Osteocyte (in vitro differentiated cells): ENCODE measurements around the gene DYNLL1. TPM values are rescaled to one million over a fixed set of nuclear protein-coding genes. Genes with fewer than 3 reads are reported as not detected.

Experiments
- DNase-seq: peaks from one replicate; pipeline ENCODE4 v3.0.0; 2021; ENCODE audit warnings: mixed read lengths; ENCODE audit not compliant: unreplicated experiment; ENCODE audit errors: extremely low spot score
- H3K27ac Mint-ChIP-seq: one replicate; pipeline ENCODE4 v1.8.0; 2021; ENCODE audit warnings: mild to moderate bottlenecking, mixed read lengths; ENCODE audit not compliant: unreplicated experiment
- H3K27me3 Mint-ChIP-seq: one replicate; pipeline ENCODE4 v1.8.0; 2021; ENCODE audit warnings: mixed read lengths; ENCODE audit not compliant: unreplicated experiment
- H3K36me3 Mint-ChIP-seq: one replicate; pipeline ENCODE4 v1.8.0; 2021; ENCODE audit warnings: mixed read lengths; ENCODE audit not compliant: unreplicated experiment
- H3K4me1 Mint-ChIP-seq: one replicate; pipeline ENCODE4 v1.8.0; 2021; ENCODE audit warnings: mixed read lengths; ENCODE audit not compliant: unreplicated experiment
- H3K4me3 Mint-ChIP-seq: one replicate; pipeline ENCODE4 v1.8.0; 2021; ENCODE audit warnings: mild to moderate bottlenecking, moderate library complexity, mixed read lengths; ENCODE audit not compliant: unreplicated experiment
- H3K9me3 Mint-ChIP-seq: one replicate; pipeline ENCODE4 v1.8.0; 2021; ENCODE audit warnings: mixed read lengths; ENCODE audit not compliant: unreplicated experiment
- total RNA-seq: library from RNA; stranded (reverse); gene quantifications from 2 replicates; pipeline ENCODE4 v1.2.1, GENCODE V29; 2021
- TF ChIP-seq, protein P1 (sequence below): fragments of 200-600 bp; sonication (generic); IDR thresholded peaks from 2 replicates; pipeline ENCODE4 v1.5.0; 2021; ENCODE audit warnings: antibody characterized with exemption, mild to moderate bottlenecking, moderate library complexity

The DYNLL1 gene
- total RNA-seq, 1 donor from 2014 or later: 325 TPM

DNA sequence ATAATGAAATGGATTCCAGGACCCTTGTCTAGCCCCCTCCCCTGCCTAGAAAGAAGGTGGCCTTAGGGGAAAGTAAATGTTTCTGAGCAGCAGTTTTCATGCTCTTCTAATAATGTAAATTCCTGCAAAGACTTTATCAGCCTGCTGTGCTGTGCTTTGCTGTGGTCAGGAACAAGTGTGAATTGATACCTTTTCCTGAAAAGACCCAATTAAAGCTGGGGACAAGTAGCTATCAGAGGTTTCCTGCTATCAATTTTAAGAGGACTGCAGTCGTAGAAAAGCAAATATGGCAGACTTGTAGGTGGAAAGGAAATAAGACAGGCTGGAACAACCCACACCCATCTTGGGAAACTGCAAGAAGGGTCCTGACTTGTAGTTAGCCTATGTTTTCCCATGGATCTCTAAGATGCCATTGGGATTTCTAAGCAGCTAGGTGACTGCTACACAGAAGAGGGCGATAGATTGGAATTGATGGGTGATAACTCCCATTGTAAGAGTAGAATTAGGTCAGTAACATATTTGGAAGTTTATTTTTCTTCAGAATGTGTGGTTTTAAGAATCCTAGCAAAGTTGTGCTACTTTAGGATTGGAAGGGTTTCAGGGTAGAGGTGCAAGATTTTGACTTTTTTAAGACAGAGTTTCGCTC lies 3.1 kb downstream of the DYNLL1 start:
- Mint-ChIP-seq H3K4me1 (peaks cover 33% of the 10 kb centered on the region), H3K27ac (no peak overlapping the region), H3K9me3 (no peaks in the 10 kb centered on the region), H3K36me3 (peaks cover 33% of the 10 kb centered on the region), H3K27me3 (no peaks in the 10 kb centered on the region), H3K4me3 (no peak overlapping the region)
- TF ChIP-seq, protein P1, sequence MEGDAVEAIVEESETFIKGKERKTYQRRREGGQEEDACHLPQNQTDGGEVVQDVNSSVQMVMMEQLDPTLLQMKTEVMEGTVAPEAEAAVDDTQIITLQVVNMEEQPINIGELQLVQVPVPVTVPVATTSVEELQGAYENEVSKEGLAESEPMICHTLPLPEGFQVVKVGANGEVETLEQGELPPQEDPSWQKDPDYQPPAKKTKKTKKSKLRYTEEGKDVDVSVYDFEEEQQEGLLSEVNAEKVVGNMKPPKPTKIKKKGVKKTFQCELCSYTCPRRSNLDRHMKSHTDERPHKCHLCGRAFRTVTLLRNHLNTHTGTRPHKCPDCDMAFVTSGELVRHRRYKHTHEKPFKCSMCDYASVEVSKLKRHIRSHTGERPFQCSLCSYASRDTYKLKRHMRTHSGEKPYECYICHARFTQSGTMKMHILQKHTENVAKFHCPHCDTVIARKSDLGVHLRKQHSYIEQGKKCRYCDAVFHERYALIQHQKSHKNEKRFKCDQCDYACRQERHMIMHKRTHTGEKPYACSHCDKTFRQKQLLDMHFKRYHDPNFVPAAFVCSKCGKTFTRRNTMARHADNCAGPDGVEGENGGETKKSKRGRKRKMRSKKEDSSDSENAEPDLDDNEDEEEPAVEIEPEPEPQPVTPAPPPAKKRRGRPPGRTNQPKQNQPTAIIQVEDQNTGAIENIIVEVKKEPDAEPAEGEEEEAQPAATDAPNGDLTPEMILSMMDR: no peak
- no peak for DNase-seq

DNA sequence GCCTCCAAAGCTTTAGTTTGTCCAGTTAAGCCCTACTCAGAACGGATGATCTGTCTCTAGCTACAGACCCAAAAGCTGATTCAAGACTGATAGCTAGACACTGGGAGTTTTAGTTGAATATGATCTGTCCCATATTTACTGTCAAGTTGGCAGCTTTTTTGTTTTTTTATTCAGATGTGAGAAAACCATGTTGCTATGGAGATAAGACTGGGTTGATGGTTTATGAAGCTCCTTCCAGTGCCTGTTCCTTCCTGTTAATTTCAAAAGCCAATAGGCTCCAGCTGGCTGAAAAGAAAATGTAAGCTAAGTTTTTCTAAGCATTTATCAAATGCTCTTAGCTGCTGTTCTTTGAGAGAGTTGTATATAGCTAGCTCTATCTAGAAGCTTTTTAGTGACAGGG lies 4.7 kb downstream of the DYNLL1 start:
- Mint-ChIP-seq H3K4me1 (peaks cover 24% of the 10 kb centered on the region), H3K36me3 (peaks cover 34% of the 10 kb centered on the region), H3K27me3 (no peaks in the 10 kb centered on the region), H3K9me3 (no peaks in the 10 kb centered on the region), H3K27ac (peak overlapping the region; percentile 73), H3K4me3 (no peak overlapping the region)
- DNase-seq: no peak
- TF ChIP-seq, protein P1: no peak

DNA sequence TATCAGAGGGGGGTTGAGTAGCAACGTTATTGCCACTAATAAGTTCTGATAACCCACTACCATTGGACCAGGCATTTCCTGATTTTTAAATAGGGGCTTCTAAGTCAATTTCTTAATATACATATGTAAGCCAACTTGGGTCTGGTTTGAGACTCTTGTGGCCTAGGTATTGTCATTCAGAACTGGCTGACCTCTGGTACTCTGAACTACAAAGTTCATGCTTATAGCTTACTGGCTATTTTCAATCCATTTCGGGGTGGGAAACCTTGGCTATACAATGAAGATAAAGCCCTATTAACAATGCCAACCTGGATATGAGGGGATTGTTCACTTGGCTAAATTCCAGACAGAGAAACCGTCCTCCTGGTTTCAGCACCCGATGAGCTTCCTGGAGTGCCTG lies 8.7 kb downstream of the DYNLL1 start:
- Mint-ChIP-seq H3K4me3 (no peak overlapping the region), H3K27me3 (no peaks in the 10 kb centered on the region), H3K9me3 (no peaks in the 10 kb centered on the region), H3K27ac (no peak overlapping the region), H3K4me1 (peaks cover 3% of the 10 kb centered on the region), H3K36me3 (peaks cover 25% of the 10 kb centered on the region)
- TF ChIP-seq, protein P1: no peak
- DNase-seq: no peak

DNA sequence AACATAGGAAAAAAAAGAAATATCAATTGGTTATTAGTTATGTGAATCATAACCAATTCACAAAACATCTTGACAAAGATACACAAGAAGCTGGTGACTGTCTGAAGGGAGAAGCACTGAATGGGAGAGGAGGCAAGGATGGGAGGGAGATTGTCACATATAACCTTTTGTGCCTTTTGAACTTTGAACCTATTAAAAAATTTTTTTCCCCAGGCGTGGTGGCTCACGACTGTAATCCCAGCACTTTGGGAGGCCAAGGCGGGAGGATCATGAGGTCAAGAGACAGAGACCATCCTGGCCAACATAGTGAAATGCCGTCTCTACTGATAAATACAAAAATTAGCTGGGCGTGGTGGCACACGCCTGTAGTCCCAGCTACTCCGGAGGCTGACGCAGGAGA lies 12.6 kb downstream of the DYNLL1 start:
- TF ChIP-seq, protein P1: no peak
- H3K9me3 Mint-ChIP-seq: no peaks in the 10 kb centered on the region
- no peak overlapping the region for H3K27ac Mint-ChIP-seq
- no peak for DNase-seq
- no peak overlapping the region for H3K4me3 Mint-ChIP-seq
- no peaks in the 10 kb centered on the region for H3K27me3 Mint-ChIP-seq
- H3K4me1 Mint-ChIP-seq: no peaks in the 10 kb centered on the region
- peaks cover 20% of the 10 kb centered on the region for H3K36me3 Mint-ChIP-seq

DNA sequence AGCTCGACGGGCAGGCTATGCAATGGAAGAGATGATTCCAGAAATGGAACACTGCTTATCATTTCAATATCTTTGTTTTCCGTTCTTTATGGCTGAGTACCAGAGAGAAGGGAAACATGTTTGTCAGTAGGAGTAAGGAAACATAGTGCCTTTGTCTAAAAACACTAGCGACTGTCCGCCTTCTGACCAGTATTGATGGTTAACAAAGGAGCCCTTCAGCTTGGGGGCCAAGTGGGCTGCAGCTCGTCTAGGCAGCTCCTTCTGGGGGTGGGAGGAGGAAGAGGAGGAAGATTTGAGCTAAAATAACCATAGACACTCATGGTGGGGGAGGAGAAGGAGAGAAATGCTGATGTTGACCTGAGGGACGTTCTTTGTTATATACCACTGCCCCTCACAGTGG lies 18.1 kb downstream of the DYNLL1 start:
- no peaks in the 10 kb centered on the region for H3K9me3 Mint-ChIP-seq
- no peak overlapping the region for H3K27ac Mint-ChIP-seq
- TF ChIP-seq, protein P1: no peak
- no peak overlapping the region for H3K4me3 Mint-ChIP-seq
- no peaks in the 10 kb centered on the region for H3K27me3 Mint-ChIP-seq
- H3K36me3 Mint-ChIP-seq: peaks cover 14% of the 10 kb centered on the region
- H3K4me1 Mint-ChIP-seq: no peaks in the 10 kb centered on the region
- DNase-seq: no peak
